SK-MEL-5 (cell line): ENCODE data around the gene ORC4. TPM values are rescaled to one million over a fixed set of nuclear protein-coding genes. Genes with fewer than 3 reads are reported as not detected.

ENCODE experiments used
- DNase-seq: peaks from one replicate; pipeline ENCODE4 v3.0.0-alpha.2; 2016; ENCODE audit warnings: low read depth, low spot score
- in situ Hi-C: cut with HindIII; loops from 2 replicates; pipeline ENCODE4 v1.10.0; 2016; ENCODE audit warnings: low sequenced_read_pairs, high pct_unique_total_duplicates, low pct_unique_long_range_greater_than_20kb
- polyA plus RNA-seq, 2 experiments: library from polyadenylated mRNA; depleted of rRNA; stranded (reverse); fragments of >200 nt; gene quantifications; 2 replicates each; pipeline ENCODE4 v1.2.3, GENCODE V29; 2015
- total RNA-seq: library from RNA; depleted of rRNA; stranded (reverse); fragments of >200 nt; shearing (Covaris generic); gene quantifications from 2 replicates; pipeline ENCODE4 v1.2.3, GENCODE V29; 2014; rRNA removed

The ORC4 gene
- 54.8 and 69.1 TPM in 2 replicates for total RNA-seq
- 36.1 and 50.4 TPM in 2 replicates for polyA plus RNA-seq (2015; cell fraction: cytosol; rRNA removed)
- 36.8 and 59.9 TPM in 2 replicates for polyA plus RNA-seq (2015; cell fraction: nucleus; rRNA removed)

- peak; percentile 99 for DNase-seq
- in situ Hi-C loops = no loop called here
These were observed at the start of gene ORC4 for GRCh38 chr2:148020111-148021058. ORC4 (minus strand) TSS chr2:148020737; CDS start chr2:147975958, 44,779 bp downstream.

GRCh38 chr2:148067801-148068200 is 47.3 kb upstream of the ORC4 start:
- no peak for DNase-seq
- in situ Hi-C loops = no loop called here

GRCh38 chr2:148065936-148066335 is 45.4 kb upstream of the ORC4 start:
- in situ Hi-C loops = no loop called here

GRCh38 chr2:148063633-148064032 is 43.1 kb upstream of the ORC4 start:
- no peak for DNase-seq
- in situ Hi-C loops = no loop called here

More at GRCh38 chr2:148065936-148066335, 45.4 kb upstream of the ORC4 start:
- DNase-seq = no peak

- DNase-seq = no peak
- in situ Hi-C loops = no loop called here
These were observed 38.1 kb upstream of the ORC4 start for GRCh38 chr2:148058641-148059040.

- no peak for DNase-seq
- in situ Hi-C loops = no loop called here
These were observed 32.1 kb upstream of the ORC4 start for GRCh38 chr2:148052687-148053086.

- in situ Hi-C loops = no loop called here
- no peak for DNase-seq
These were observed 28.7 kb upstream of the ORC4 start for GRCh38 chr2:148049284-148049683.

GRCh38 chr2:148048475-148049221 is 28.1 kb upstream of the ORC4 start:
- DNase-seq = no peak
- in situ Hi-C loops = no loop called here

- DNase-seq = no peak
- in situ Hi-C loops = no loop called here
These were observed 26.3 kb upstream of the ORC4 start for GRCh38 chr2:148046802-148047201.

- in situ Hi-C loops = no loop called here
- no peak for DNase-seq
These were observed 23.8 kb upstream of the ORC4 start for GRCh38 chr2:148044322-148044721.

GRCh38 chr2:148042219-148042618 is 21.7 kb upstream of the ORC4 start:
- no peak for DNase-seq
- in situ Hi-C loops = no loop called here

- in situ Hi-C loops = no loop called here
- DNase-seq = no peak
These were observed 19.2 kb upstream of the ORC4 start for GRCh38 chr2:148039783-148040182.

- in situ Hi-C loops = no loop called here
- no peak for DNase-seq
These were observed 11.7 kb upstream of the ORC4 start for GRCh38 chr2:148032215-148032614.

GRCh38 chr2:148031152-148031551 is 10.6 kb upstream of the ORC4 start:
- no peak for DNase-seq
- in situ Hi-C loops = no loop called here

GRCh38 chr2:148028781-148029180 is 8.2 kb upstream of the ORC4 start:
- in situ Hi-C loops = no loop called here
- DNase-seq = no peak

- no peak for DNase-seq
- in situ Hi-C loops = no loop called here
These were observed 7.3 kb upstream of the ORC4 start for GRCh38 chr2:148027822-148028221.

- DNase-seq = no peak
- in situ Hi-C loops = no loop called here
These were observed 6.0 kb upstream of the ORC4 start for GRCh38 chr2:148026573-148026972.

- in situ Hi-C loops = no loop called here
These were observed 3.3 kb upstream of the ORC4 start for GRCh38 chr2:148023861-148024260.

More at GRCh38 chr2:148023861-148024260, 3.3 kb upstream of the ORC4 start:
- no peak for DNase-seq
